H9 (cell line): ENCODE data around the gene TMEM61. TPM values are rescaled to one million over a fixed set of nuclear protein-coding genes. Genes with fewer than 3 reads are reported as not detected.

Experiments used
- DNase-seq: peaks from one replicate; pipeline ENCODE4 v3.0.0-alpha.2; 2017
- H2AFZ ChIP-seq: one replicate; pipeline ENCODE4 v1.6.1; 2013; ENCODE audit warnings: mild to moderate bottlenecking, low read length, control low read depth, moderate library complexity
- H2AK5ac ChIP-seq: 2 replicates; pipeline ENCODE4 v1.6.1; 2013; ENCODE audit warnings: low read length, control low read depth, mixed read lengths; ENCODE audit not compliant: insufficient read length
- H2BK120ac ChIP-seq: one replicate; pipeline ENCODE4 v1.6.1; 2013; ENCODE audit warnings: low read depth, mild to moderate bottlenecking, low read length, control low read depth, inconsistent platforms; ENCODE audit not compliant: poor library complexity, severe bottlenecking
- H2BK12ac ChIP-seq: 2 replicates; pipeline ENCODE4 v1.6.1; 2013; ENCODE audit warnings: low read length, control low read depth, mixed read lengths, low read depth; ENCODE audit not compliant: insufficient read length
- H2BK15ac ChIP-seq: 2 replicates; pipeline ENCODE4 v1.6.1; 2013; ENCODE audit warnings: low read depth, low read length, control low read depth
- H2BK20ac ChIP-seq: one replicate; pipeline ENCODE4 v1.6.1; 2013; ENCODE audit warnings: low read depth, mild to moderate bottlenecking, low read length, control low read depth, inconsistent platforms; ENCODE audit not compliant: poor library complexity, severe bottlenecking
- H2BK5ac ChIP-seq: 2 replicates; pipeline ENCODE4 v1.6.1; 2013; ENCODE audit warnings: low read length, control low read depth, mixed read lengths; ENCODE audit not compliant: insufficient read length
- H3K14ac ChIP-seq: 2 replicates; pipeline ENCODE4 v1.6.1; 2013; ENCODE audit warnings: low read length, control low read depth; ENCODE audit not compliant: insufficient read depth
- H3K18ac ChIP-seq: 2 replicates; pipeline ENCODE4 v1.6.1; 2013; ENCODE audit warnings: low read depth, mild to moderate bottlenecking, mixed read lengths, low read length, control low read depth; ENCODE audit not compliant: insufficient read length
- H3K23ac ChIP-seq: 2 replicates; pipeline ENCODE4 v1.6.1; 2013; ENCODE audit warnings: low read length, control low read depth, mixed read lengths, low read depth; ENCODE audit not compliant: insufficient read length
- H3K23me2 ChIP-seq: 2 replicates; pipeline ENCODE4 v1.6.1; 2013; ENCODE audit warnings: low read depth, mild to moderate bottlenecking, mixed read lengths, low read length, control low read depth; ENCODE audit not compliant: insufficient read length, poor library complexity, severe bottlenecking
- H3K27ac ChIP-seq: 2 replicates; pipeline ENCODE4 v1.5.1; 2013; ENCODE audit warnings: low read length, control low read depth, mixed read lengths, low read depth; ENCODE audit not compliant: insufficient read length
- H3K27me3 ChIP-seq: 2 replicates; pipeline ENCODE4 v1.6.1; 2013; ENCODE audit warnings: low read length, control low read depth, inconsistent platforms; ENCODE audit not compliant: insufficient read depth
- H3K4ac ChIP-seq: 2 replicates; pipeline ENCODE4 v1.6.1; 2013; ENCODE audit warnings: low read depth, mild to moderate bottlenecking, control low read depth, inconsistent platforms, low read length, moderate library complexity
- H3K4me1 ChIP-seq: 2 replicates; pipeline ENCODE4 v1.6.1; 2013; ENCODE audit warnings: low read length, control low read depth, inconsistent platforms; ENCODE audit not compliant: insufficient read depth
- H3K4me2 ChIP-seq: 2 replicates; pipeline ENCODE4 v1.6.1; 2013; ENCODE audit warnings: low read length, control low read depth, mixed read lengths; ENCODE audit not compliant: insufficient read length, insufficient read depth
- H3K56ac ChIP-seq: 2 replicates; pipeline ENCODE4 v1.6.1; 2013; ENCODE audit warnings: low read depth, mild to moderate bottlenecking, mixed read lengths, low read length, control low read depth; ENCODE audit not compliant: insufficient read length
- H3K79me1 ChIP-seq: 2 replicates; pipeline ENCODE4 v1.6.1; 2013; ENCODE audit warnings: low read depth, mild to moderate bottlenecking, moderate library complexity, low read length, control low read depth, inconsistent platforms; ENCODE audit not compliant: insufficient read depth, poor library complexity, severe bottlenecking
- H3K79me2 ChIP-seq: 2 replicates; pipeline ENCODE4 v1.6.1; 2013; ENCODE audit warnings: low read length, control low read depth, inconsistent platforms; ENCODE audit not compliant: insufficient read depth
- H3K9ac ChIP-seq: 2 replicates; pipeline ENCODE4 v1.6.1; 2013; ENCODE audit warnings: low read length, control low read depth, mixed read lengths; ENCODE audit not compliant: insufficient read length; ENCODE audit errors: extremely low read depth
- H3K9me3 ChIP-seq: one replicate; pipeline ENCODE4 v1.6.1; 2013; ENCODE audit warnings: low read depth, low read length, inconsistent platforms; ENCODE audit not compliant: control insufficient read depth
- H3T11ph ChIP-seq: one replicate; pipeline ENCODE4 v1.6.1; 2013; ENCODE audit warnings: mild to moderate bottlenecking, low read length, control low read depth, inconsistent platforms
- H4K20me1 ChIP-seq: one replicate; pipeline ENCODE4 v1.6.1; 2013; ENCODE audit not compliant: control insufficient read depth, insufficient read length, insufficient read depth
- H4K5ac ChIP-seq: 2 replicates; pipeline ENCODE4 v1.6.1; 2013; ENCODE audit warnings: low read depth, mild to moderate bottlenecking, mixed read lengths, low read length, control low read depth; ENCODE audit not compliant: insufficient read length
- H4K8ac ChIP-seq: replicated peaks from 2 replicates; pipeline ENCODE4 v1.6.1; 2013; ENCODE audit warnings: low read length, control low read depth, mixed read lengths, low read depth; ENCODE audit not compliant: insufficient read length
- H4K91ac ChIP-seq: 2 replicates; pipeline ENCODE4 v1.6.1; 2013; ENCODE audit warnings: low read depth, mild to moderate bottlenecking, moderate library complexity, mixed read lengths, low read length, control low read depth; ENCODE audit not compliant: insufficient read length
- H3K27ac Mint-ChIP-seq, 3 experiments: 2 replicates in 2 of 3; 3 replicates in 1 of 3; pipeline ENCODE4 v1.8.0; 2020 to 2021; ENCODE audit warnings: mixed read lengths in 3 of 3, mild to moderate bottlenecking in 1 of 3, moderate library complexity in 1 of 3
- H3K27me3 Mint-ChIP-seq: 2 replicates; pipeline ENCODE4 v1.8.0; 2021; ENCODE audit warnings: low read depth, mild to moderate bottlenecking, moderate library complexity, mixed read lengths
- H3K36me3 Mint-ChIP-seq, 3 experiments: 2 replicates in 2 of 3; 3 replicates in 1 of 3; pipeline ENCODE4 v1.8.0; 2020 to 2021; ENCODE audit warnings: low read depth in 3 of 3, mixed read lengths in 3 of 3; ENCODE audit not compliant: insufficient read depth in 1 of 3
- H3K4me1 Mint-ChIP-seq, 2 experiments: 2 replicates each; pipeline ENCODE4 v1.8.0; 2020; ENCODE audit warnings: mixed read lengths in 2 of 2
- H3K4me3 Mint-ChIP-seq, 2 experiments: 2 replicates in 1 of 2; 3 replicates in 1 of 2; pipeline ENCODE4 v1.8.0; 2020 to 2021; ENCODE audit warnings: mild to moderate bottlenecking in 2 of 2, mixed read lengths in 2 of 2, moderate library complexity in 1 of 2
- H3K9me3 Mint-ChIP-seq, 2 experiments: 2 replicates in 1 of 2; 3 replicates in 1 of 2; pipeline ENCODE4 v1.8.0; 2020; ENCODE audit warnings: mild to moderate bottlenecking in 2 of 2, mixed read lengths in 2 of 2, moderate library complexity in 1 of 2
- CTCF ChIP-seq: fragments of 200-600 bp; sonication (generic); conservative IDR thresholded peaks from 3 replicates; pipeline ENCODE4 v1.8.0; 2021; ENCODE audit warnings: antibody characterized with exemption, mild to moderate bottlenecking
- WGBS: extraction: QIAGEN DNeasy Blood & Tissue Kit; methylation state at CpG from one replicate; pipeline ENCODE4 v1.1.7; 2013; ENCODE audit warnings: missing lambda C conversion rate, low lambda C conversion rate, mixed read lengths; ENCODE audit not compliant: insufficient read length; ENCODE audit errors: extremely low coverage; 5-methylcytosine and 5-hydroxymethylcytosine counted together
- total RNA-seq: library from RNA; stranded (reverse); gene quantifications from 2 replicates; pipeline ENCODE4 v1.2.1, GENCODE V29; 2021

The TMEM61 gene
- total RNA-seq, 1 experiment from 2014 or later = 0.61 TPM

GRCh38 chr1:54971317-54971791 is 9.1 kb upstream of the TMEM61 start:
- Histone ChIP-seq H2BK5ac (no peak overlapping the region), H4K20me1 (no peaks in the 10 kb centered on the region), H3K9ac (no peak overlapping the region), H3K4ac (no peak overlapping the region), H3K56ac (no peak overlapping the region), H3K9me3 (no peaks in the 10 kb centered on the region), H3K79me1 (no peaks in the 10 kb centered on the region), H3K18ac (no peak overlapping the region), H2AK5ac (no peak overlapping the region), H4K5ac (no peak overlapping the region), H3T11ph (no peak overlapping the region), H3K4me2 (no peak overlapping the region), H2BK20ac (no peak overlapping the region), H3K23me2 (no peaks in the 10 kb centered on the region), H3K79me2 (no peaks in the 10 kb centered on the region), H4K91ac (no peak overlapping the region), H2AFZ (no peak overlapping the region), H3K14ac (no peak overlapping the region), H3K23ac (no peak overlapping the region), H3K4me1 (no peaks in the 10 kb centered on the region), H3K27me3 (no peaks in the 10 kb centered on the region), H4K8ac (no peak overlapping the region), H2BK15ac (no peak overlapping the region), H2BK120ac (no peak overlapping the region), H3K27ac (no peak overlapping the region), H2BK12ac (no peak overlapping the region)
- Mint-ChIP-seq H3K27ac (no peak overlapping the region), H3K4me3 (no peak overlapping the region), H3K4me1 (peaks cover 16 to 26% of the 10 kb centered on the region in 2 experiments), H3K36me3 (no peaks in the 10 kb centered on the region; a peak in 1 of 7 replicates), H3K9me3 (no peaks in the 10 kb centered on the region; a peak in 1 of 5 replicates), H3K27me3 (peaks cover 7% of the 10 kb centered on the region)
- no CpG with 5 or more reads among the region's 7 CpGs for WGBS
- no peak for DNase-seq
- TF ChIP-seq CTCF = no peak
